Measurements from ENCODE around the gene ACADS.

DNA sequence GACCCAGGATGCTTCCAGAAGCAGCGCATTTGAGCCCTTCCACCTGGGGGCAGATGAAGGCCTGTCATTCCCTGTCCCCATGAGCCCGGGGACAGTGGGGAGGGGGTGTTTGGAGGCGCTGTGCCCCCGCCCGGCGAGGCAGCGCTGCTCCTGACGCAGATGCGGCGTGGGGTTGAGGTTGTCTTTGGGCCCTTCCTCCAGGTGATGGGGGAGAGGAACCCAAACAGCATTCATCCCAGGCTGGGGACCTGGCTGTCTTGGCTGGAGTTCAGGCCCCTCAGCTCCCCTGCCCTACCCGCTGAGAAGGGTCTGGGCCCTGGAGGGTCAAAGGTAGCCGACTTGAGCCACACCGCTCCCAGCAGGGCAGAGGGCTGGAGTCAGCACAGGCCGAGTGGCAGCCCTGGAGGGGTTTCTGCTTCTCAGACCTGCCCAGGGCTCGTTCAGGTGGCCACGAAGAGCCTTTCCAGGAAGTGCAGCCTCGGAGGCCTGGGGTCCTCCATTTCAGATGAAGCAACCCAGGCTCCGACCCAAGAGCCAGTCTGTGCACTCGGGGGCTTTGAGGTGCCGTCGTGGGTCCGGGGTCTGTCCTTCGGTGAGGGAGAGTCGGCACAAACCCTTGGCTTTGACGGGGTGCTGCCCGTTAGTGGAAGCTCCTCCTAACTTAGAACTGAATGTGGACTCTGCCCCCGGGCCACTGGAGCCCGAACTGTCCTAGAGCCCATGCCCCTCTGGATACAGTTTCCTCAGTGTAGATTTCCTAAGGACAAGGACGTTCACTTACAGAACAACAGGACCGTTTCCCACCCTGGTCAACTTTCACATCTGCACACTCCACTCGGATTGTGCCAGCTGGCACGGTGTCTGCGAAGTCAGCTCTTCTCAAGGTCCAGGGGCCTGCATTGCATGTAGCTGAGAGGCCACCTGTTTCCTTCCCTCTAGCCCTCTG lies 16.1 kb downstream of the ACADS start:
- TF ChIP-seq, protein P1, sequence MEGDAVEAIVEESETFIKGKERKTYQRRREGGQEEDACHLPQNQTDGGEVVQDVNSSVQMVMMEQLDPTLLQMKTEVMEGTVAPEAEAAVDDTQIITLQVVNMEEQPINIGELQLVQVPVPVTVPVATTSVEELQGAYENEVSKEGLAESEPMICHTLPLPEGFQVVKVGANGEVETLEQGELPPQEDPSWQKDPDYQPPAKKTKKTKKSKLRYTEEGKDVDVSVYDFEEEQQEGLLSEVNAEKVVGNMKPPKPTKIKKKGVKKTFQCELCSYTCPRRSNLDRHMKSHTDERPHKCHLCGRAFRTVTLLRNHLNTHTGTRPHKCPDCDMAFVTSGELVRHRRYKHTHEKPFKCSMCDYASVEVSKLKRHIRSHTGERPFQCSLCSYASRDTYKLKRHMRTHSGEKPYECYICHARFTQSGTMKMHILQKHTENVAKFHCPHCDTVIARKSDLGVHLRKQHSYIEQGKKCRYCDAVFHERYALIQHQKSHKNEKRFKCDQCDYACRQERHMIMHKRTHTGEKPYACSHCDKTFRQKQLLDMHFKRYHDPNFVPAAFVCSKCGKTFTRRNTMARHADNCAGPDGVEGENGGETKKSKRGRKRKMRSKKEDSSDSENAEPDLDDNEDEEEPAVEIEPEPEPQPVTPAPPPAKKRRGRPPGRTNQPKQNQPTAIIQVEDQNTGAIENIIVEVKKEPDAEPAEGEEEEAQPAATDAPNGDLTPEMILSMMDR (IDR thresholded peaks at IDR 0.05) = no peak
- TF ChIP-seq POLR2A (IDR thresholded peaks at IDR 0.05) = no peak

All from heart left ventricle (tissue), 13 donors.